SK-N-SH (cell line): ENCODE results near the gene PRPF6. TPM values are rescaled to one million over a fixed set of nuclear protein-coding genes. Genes with fewer than 3 reads are reported as not detected.

ENCODE experiments used
- CTCF ChIA-PET: fragments of 300-600, 350-600 bp; formaldehyde crosslinking; extraction: SDS; loops from one replicate; lab custom pipeline; 2021; lab: Yijun Ruan, JAX
- POLR2A ChIA-PET: fragments of 350-600 bp; sonication (Branson Sonifier 250); formaldehyde crosslinking; extraction: SDS; loops from one replicate; lab custom pipeline; 2020; ENCODE audit warnings: antibody characterized with exemption, inconsistent platforms; lab: Yijun Ruan, JAX
- DNase-seq: peaks from one replicate; pipeline ENCODE4 v3.0.0; 2012
- H2AFZ ChIP-seq: fragments of 200-600 bp; sonication (generic); 2 replicates; pipeline ENCODE4 v1.8.1; 2016; ENCODE audit warnings: antibody characterized with exemption, mild to moderate bottlenecking, low read depth
- H3F3A ChIP-seq: fragments of 200-600 bp; sonication (generic); replicated peaks from 2 replicates; pipeline ENCODE3; 2016; ENCODE audit warnings: antibody characterized with exemption, mild to moderate bottlenecking; ENCODE audit not compliant: insufficient read depth
- H3K27ac ChIP-seq, 2 experiments: fragments of 200-500 bp in 1 of 2; fragments of 200-600 bp in 1 of 2; sonication (Bioruptor generic) in 1 of 2; sonication (generic), shearing (Covaris generic) in 1 of 2; 2 replicates each; pipeline versions ENCODE4 v1.5.1 to v1.6.1; 2014 to 2016; ENCODE audit warnings: low read depth in 2 of 2, inconsistent platforms in 1 of 2, low read length in 1 of 2, mild to moderate bottlenecking in 1 of 2, mixed read lengths in 1 of 2
- H3K27me3 ChIP-seq: fragments of 200-600 bp; sonication (generic), shearing (Covaris generic); 2 replicates; pipeline ENCODE4 v1.6.1; 2016; ENCODE audit warnings: mixed run types; ENCODE audit not compliant: insufficient read depth
- H3K36me3 ChIP-seq, 2 experiments: fragments of 200-500 bp in 1 of 2; fragments of 200-600 bp in 1 of 2; sonication (Bioruptor generic) in 1 of 2; sonication (generic) in 1 of 2; replicated peaks in 1 of 2; 2 replicates each; pipeline versions ENCODE3 to v1.5.1; 2014 to 2016; ENCODE audit warnings: low read length in 1 of 2, mild to moderate bottlenecking in 1 of 2; ENCODE audit not compliant: insufficient read depth in 2 of 2, control insufficient read depth in 1 of 2
- H3K4me1 ChIP-seq, 2 experiments: fragments of 200-500 bp in 1 of 2; fragments of 200-600 bp in 1 of 2; sonication (Bioruptor generic) in 1 of 2; sonication (generic), shearing (Covaris generic) in 1 of 2; 2 replicates each; pipeline versions ENCODE4 v1.5.1 to v1.6.1; 2014 to 2016; ENCODE audit warnings: low read depth in 1 of 2, low read length in 1 of 2, mixed run types in 1 of 2; ENCODE audit not compliant: insufficient read depth in 2 of 2, control insufficient read depth in 1 of 2
- H3K4me2 ChIP-seq: fragments of 200-600 bp; sonication (generic), shearing (Covaris generic); 2 replicates; pipeline ENCODE4 v1.6.1; 2017; ENCODE audit warnings: mixed run types
- H3K4me3 ChIP-seq, 2 experiments: fragments of 200-500 bp in 1 of 2; fragments of 200-600 bp in 1 of 2; sonication (Bioruptor generic) in 1 of 2; sonication (generic), shearing (Covaris generic) in 1 of 2; 2 replicates each; pipeline versions ENCODE4 v1.5.1 to v1.8.1; 2014 to 2016; ENCODE audit warnings: low read depth in 2 of 2, inconsistent platforms in 1 of 2, low read length in 1 of 2, mild to moderate bottlenecking in 1 of 2, mixed read lengths in 1 of 2, moderate library complexity in 1 of 2
- H3K79me2 ChIP-seq: fragments of 200-600 bp; sonication (generic); 2 replicates; pipeline ENCODE4 v1.8.1; 2017; ENCODE audit warnings: mild to moderate bottlenecking; ENCODE audit not compliant: insufficient read depth
- H3K9ac ChIP-seq: fragments of 200-600 bp; sonication (generic); 2 replicates; pipeline ENCODE4 v1.6.1; 2017; ENCODE audit warnings: mixed run types
- H3K9me2 ChIP-seq: fragments of 200-600 bp; sonication (generic); 2 replicates; pipeline ENCODE4 v1.6.1; 2017; ENCODE audit warnings: mixed run types
- H3K9me3 ChIP-seq: fragments of 200-600 bp; sonication (generic); 2 replicates; pipeline ENCODE4 v1.6.1; 2017; ENCODE audit warnings: mixed run types, mild to moderate bottlenecking, moderate library complexity
- H4K20me1 ChIP-seq: fragments of 200-600 bp; sonication (generic); 2 replicates; pipeline ENCODE4 v1.6.1; 2017; ENCODE audit warnings: mild to moderate bottlenecking, mixed run types; ENCODE audit not compliant: insufficient read depth
- CHD2 ChIP-seq: fragments of 150-350 bp; IDR thresholded peaks from 2 replicates; pipeline ENCODE4 v1.6.1; 2018; ENCODE audit warnings: low read length; ENCODE audit not compliant: partially characterized antibody
- ELF1 ChIP-seq: IDR thresholded peaks from 2 replicates; pipeline ENCODE4 v1.4.0; 2012
- FOSL2 ChIP-seq: IDR thresholded peaks from 2 replicates; pipeline ENCODE4 v1.4.0; 2012; ENCODE audit warnings: low read depth, mild to moderate bottlenecking, moderate library complexity, borderline replicate concordance
- FOXJ3 ChIP-seq: sonication (generic); formaldehyde crosslinking; IDR thresholded peaks from 2 replicates; pipeline ENCODE4 v1.5.1; 2020; ENCODE audit warnings: mild to moderate bottlenecking, missing genetic modification reagents
- FOXM1 ChIP-seq: IDR thresholded peaks from 2 replicates; pipeline ENCODE4 v1.4.0; 2012; ENCODE audit warnings: low read depth, mild to moderate bottlenecking
- GABPA ChIP-seq: IDR thresholded peaks from 2 replicates; pipeline ENCODE4 v1.4.0; 2012; ENCODE audit warnings: low read depth, mild to moderate bottlenecking
- MEF2A ChIP-seq: IDR thresholded peaks from 2 replicates; pipeline ENCODE4 v1.4.0; 2012; ENCODE audit warnings: low read depth, borderline replicate concordance
- MXI1 ChIP-seq: IDR thresholded peaks from 2 replicates; pipeline ENCODE4 v1.6.1; 2012; ENCODE audit warnings: mild to moderate bottlenecking, low read depth, low read length, improper control_type of control experiment
- POLR2AphosphoS5 ChIP-seq: IDR thresholded peaks from 2 replicates; pipeline ENCODE4 v1.6.1; 2012; ENCODE audit warnings: low read depth, low read length
- RAD21 ChIP-seq: IDR thresholded peaks from 2 replicates; pipeline ENCODE4 v1.6.1; 2012; ENCODE audit warnings: mild to moderate bottlenecking, low read length
- SIN3A ChIP-seq: IDR thresholded peaks from 2 replicates; pipeline ENCODE4 v1.6.1; 2012; ENCODE audit warnings: low read depth, mild to moderate bottlenecking, low read length, moderate library complexity, borderline replicate concordance
- TAF1 ChIP-seq: IDR thresholded peaks from 2 replicates; pipeline ENCODE4 v1.6.1; 2012; ENCODE audit warnings: low read depth, mild to moderate bottlenecking, low read length, moderate library complexity, borderline replicate concordance
- YY1 ChIP-seq: IDR thresholded peaks from 2 replicates; pipeline ENCODE4 v1.4.0; 2012; ENCODE audit warnings: low read depth, mild to moderate bottlenecking
- WGBS: methylation state at CpG from one replicate; pipeline ENCODE4 v1.1.6; 2017; ENCODE audit warnings: low lambda C conversion rate; 5-methylcytosine and 5-hydroxymethylcytosine counted together
- polyA plus RNA-seq, 3 experiments: library from polyadenylated mRNA; depleted of rRNA; stranded (reverse); fragments of >200 nt; gene quantifications; 2 replicates each; pipeline ENCODE4 v1.2.3, GENCODE V29; 2012
- TF ChIP-seq, protein P1 (sequence below): IDR thresholded peaks from 2 replicates; pipeline ENCODE4 v1.6.1; 2012; ENCODE audit warnings: mild to moderate bottlenecking, low read depth, low read length, moderate library complexity
- TF ChIP-seq, protein P2 (sequence below): IDR thresholded peaks from 2 replicates; pipeline ENCODE4 v1.4.0; 2012; ENCODE audit warnings: low read depth
- TF ChIP-seq, protein P3 (sequence below): IDR thresholded peaks from 2 replicates; pipeline ENCODE4 v1.4.0; 2012; ENCODE audit warnings: low read depth, borderline replicate concordance
- TF ChIP-seq, protein P4 (sequence below): IDR thresholded peaks from 2 replicates; pipeline ENCODE4 v1.4.0; 2012; ENCODE audit warnings: low read depth, borderline replicate concordance

PRPF6 gene
- polyA plus RNA-seq, 1 of the 3 experiments (the other 2 are of a cell fraction) = 59.1 TPM

DNA sequence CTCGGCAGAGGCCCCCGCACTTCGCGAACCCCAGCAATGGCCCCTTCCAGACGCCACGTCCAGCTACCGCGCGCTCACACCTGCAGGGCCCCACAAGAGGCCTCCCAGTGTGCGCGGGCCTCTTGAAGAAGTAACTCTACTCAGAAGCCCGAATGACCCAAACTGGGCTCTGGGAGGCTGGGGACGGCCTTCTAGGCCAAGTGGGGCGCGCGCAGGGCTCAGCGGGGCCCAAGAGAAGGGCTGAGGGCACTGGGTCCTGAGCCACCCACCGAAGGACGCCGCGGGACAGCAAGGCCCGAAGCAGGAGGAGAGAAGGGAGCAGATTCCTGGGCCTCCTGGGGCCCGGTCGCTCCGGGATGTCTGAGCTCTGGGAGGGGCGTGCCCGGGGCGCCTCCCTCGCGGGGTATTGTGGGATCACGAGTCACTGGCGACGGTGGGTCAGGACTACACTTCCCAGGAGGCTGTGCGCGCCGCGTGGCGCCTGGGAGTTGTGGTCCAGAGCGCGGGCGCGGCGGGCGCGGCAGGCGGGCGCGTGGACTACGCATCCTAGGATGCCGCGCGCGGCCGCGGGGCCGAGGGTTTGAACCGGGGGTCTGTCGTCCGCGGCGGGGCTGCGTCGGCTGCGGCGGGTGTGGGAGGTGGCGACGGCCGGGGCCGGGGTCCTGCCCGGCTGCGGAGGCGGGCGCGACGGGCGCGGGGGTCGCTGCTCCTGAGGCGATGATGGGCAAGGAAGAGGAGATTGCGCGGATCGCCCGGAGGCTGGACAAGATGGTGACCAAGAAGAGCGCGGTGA lies 81.9 kb downstream of the PRPF6 start, which contains the start of gene TCEA2:
Gene TCEA2 (plus strand): TSS at position 603 of the 793 bp plus-strand sequence. CDS start 115 bp downstream, at position 718.
- Histone ChIP-seq H3K9me3 (no peaks in the 10 kb centered on the region), H4K20me1 (no peaks in the 10 kb centered on the region), H2AFZ (peak within 1 kb of the TSS; percentile 85), H3K27me3 (no peaks in the 10 kb centered on the region), H3K9ac (peak within 1 kb of the TSS; percentile 90), H3K36me3 (no peaks in the 10 kb centered on the region), H3F3A (peaks cover 4% of the 10 kb centered on the region), H3K9me2 (no peaks in the 10 kb centered on the region), H3K4me2 (peak within 1 kb of the TSS; percentile 98), H3K27ac (peak within 1 kb of the TSS; percentile 64 to 83), H3K79me2 (peaks cover 15% of the 10 kb centered on the region; the same call in 1 of the 2 replicates), H3K4me1 (peaks cover 14 to 17% of the 10 kb centered on the region in 2 experiments; a peak in 2 of 4 replicates), H3K4me3 (peak within 1 kb of the TSS; percentile 91 to 93)
- 6% methylated on average over 40 of the region's 85 CpGs for WGBS
- TF ChIP-seq FOXM1 = no peak
- TF ChIP-seq, protein P1, sequence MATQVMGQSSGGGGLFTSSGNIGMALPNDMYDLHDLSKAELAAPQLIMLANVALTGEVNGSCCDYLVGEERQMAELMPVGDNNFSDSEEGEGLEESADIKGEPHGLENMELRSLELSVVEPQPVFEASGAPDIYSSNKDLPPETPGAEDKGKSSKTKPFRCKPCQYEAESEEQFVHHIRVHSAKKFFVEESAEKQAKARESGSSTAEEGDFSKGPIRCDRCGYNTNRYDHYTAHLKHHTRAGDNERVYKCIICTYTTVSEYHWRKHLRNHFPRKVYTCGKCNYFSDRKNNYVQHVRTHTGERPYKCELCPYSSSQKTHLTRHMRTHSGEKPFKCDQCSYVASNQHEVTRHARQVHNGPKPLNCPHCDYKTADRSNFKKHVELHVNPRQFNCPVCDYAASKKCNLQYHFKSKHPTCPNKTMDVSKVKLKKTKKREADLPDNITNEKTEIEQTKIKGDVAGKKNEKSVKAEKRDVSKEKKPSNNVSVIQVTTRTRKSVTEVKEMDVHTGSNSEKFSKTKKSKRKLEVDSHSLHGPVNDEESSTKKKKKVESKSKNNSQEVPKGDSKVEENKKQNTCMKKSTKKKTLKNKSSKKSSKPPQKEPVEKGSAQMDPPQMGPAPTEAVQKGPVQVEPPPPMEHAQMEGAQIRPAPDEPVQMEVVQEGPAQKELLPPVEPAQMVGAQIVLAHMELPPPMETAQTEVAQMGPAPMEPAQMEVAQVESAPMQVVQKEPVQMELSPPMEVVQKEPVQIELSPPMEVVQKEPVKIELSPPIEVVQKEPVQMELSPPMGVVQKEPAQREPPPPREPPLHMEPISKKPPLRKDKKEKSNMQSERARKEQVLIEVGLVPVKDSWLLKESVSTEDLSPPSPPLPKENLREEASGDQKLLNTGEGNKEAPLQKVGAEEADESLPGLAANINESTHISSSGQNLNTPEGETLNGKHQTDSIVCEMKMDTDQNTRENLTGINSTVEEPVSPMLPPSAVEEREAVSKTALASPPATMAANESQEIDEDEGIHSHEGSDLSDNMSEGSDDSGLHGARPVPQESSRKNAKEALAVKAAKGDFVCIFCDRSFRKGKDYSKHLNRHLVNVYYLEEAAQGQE = 0 out of 2 replicates have a peak, but pooled peaks have one; percentile 12
- no peak for TF ChIP-seq RAD21
- peak; percentile 96 for TF ChIP-seq CHD2
- TF ChIP-seq POLR2AphosphoS5 = peak; percentile 91
- peak; percentile 72; the same call in 1 of the 2 replicates for TF ChIP-seq SIN3A
- TF ChIP-seq YY1 = peak; percentile 49; the same call in 1 of the 2 replicates
- peak; percentile 34; the same call in 1 of the 2 replicates for TF ChIP-seq ELF1
- TF ChIP-seq, protein P2, sequence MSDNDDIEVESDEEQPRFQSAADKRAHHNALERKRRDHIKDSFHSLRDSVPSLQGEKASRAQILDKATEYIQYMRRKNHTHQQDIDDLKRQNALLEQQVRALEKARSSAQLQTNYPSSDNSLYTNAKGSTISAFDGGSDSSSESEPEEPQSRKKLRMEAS = peak; percentile 79
- no peak for TF ChIP-seq FOSL2
- peak; percentile 47 for TF ChIP-seq TAF1
- TF ChIP-seq, protein P3, sequence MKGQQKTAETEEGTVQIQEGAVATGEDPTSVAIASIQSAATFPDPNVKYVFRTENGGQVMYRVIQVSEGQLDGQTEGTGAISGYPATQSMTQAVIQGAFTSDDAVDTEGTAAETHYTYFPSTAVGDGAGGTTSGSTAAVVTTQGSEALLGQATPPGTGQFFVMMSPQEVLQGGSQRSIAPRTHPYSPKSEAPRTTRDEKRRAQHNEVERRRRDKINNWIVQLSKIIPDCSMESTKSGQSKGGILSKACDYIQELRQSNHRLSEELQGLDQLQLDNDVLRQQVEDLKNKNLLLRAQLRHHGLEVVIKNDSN = peak; percentile 46; the same call in 1 of the 2 replicates
- TF ChIP-seq, protein P4, sequence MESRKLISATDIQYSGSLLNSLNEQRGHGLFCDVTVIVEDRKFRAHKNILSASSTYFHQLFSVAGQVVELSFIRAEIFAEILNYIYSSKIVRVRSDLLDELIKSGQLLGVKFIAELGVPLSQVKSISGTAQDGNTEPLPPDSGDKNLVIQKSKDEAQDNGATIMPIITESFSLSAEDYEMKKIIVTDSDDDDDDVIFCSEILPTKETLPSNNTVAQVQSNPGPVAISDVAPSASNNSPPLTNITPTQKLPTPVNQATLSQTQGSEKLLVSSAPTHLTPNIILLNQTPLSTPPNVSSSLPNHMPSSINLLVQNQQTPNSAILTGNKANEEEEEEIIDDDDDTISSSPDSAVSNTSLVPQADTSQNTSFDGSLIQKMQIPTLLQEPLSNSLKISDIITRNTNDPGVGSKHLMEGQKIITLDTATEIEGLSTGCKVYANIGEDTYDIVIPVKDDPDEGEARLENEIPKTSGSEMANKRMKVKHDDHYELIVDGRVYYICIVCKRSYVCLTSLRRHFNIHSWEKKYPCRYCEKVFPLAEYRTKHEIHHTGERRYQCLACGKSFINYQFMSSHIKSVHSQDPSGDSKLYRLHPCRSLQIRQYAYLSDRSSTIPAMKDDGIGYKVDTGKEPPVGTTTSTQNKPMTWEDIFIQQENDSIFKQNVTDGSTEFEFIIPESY = peak; percentile 68; the same call in 1 of the 2 replicates
- peak; percentile 36; the same call in 1 of the 2 replicates for TF ChIP-seq MXI1
- no peak for TF ChIP-seq MEF2A
- peak; percentile 47; the same call in 1 of the 2 replicates for TF ChIP-seq FOXJ3 (CRISPR knock-in tag)
- TF ChIP-seq GABPA = peak; percentile 57; the same call in 1 of the 2 replicates
- ChIA-PET CTCF (interaction anchor here (0.6 to 2.5 kb wide), 10 partner anchors 9 to 83 kb away, joined by 3 to 12 read pairs (median 6); partner anchors contain the start of gene LKAAEAR1), POLR2A (interaction anchor here (0.5 to 1.5 kb wide), 10 partner anchors 8 to 198 kb away, joined by 3 to 7 read pairs (median 4); partner anchors contain the start of genes OPRL1, PRPF6, RGS19 and TPD52L2)
- peak; percentile 99 for DNase-seq
